Muscle layer of duodenum (tissue), 2 donors: ENCODE measurements around the gene TERF2IP.

Experiments used
- H3K27ac ChIP-seq: one replicate; pipeline ENCODE4 v1.7.0; 2013; ENCODE audit warnings: mild to moderate bottlenecking, low read length
- H3K27me3 ChIP-seq: one replicate; pipeline ENCODE4 v1.7.0; 2013; ENCODE audit warnings: low read depth, mild to moderate bottlenecking, control low read depth, low read length
- H3K36me3 ChIP-seq, 2 donors: one replicate each; pipeline ENCODE4 v1.7.0; 2013; ENCODE audit warnings: low read length in 2 of 2, control low read depth in 1 of 2, mild to moderate bottlenecking in 1 of 2; ENCODE audit not compliant: insufficient read depth in 2 of 2, control insufficient read depth in 1 of 2
- H3K4me1 ChIP-seq, 2 donors: one replicate each; pipeline ENCODE4 v1.7.0; 2013; ENCODE audit warnings: low read length in 2 of 2, mild to moderate bottlenecking in 2 of 2, control low read depth in 1 of 2, moderate library complexity in 1 of 2; ENCODE audit not compliant: insufficient read depth in 2 of 2, control insufficient read depth in 1 of 2
- H3K4me3 ChIP-seq, 2 donors: one replicate each; pipeline ENCODE4 v1.7.0; 2013; ENCODE audit warnings: low read length in 2 of 2, low read depth in 1 of 2, mild to moderate bottlenecking in 1 of 2
- H3K9me3 ChIP-seq, 2 donors: one replicate each; pipeline ENCODE4 v1.7.0; 2013; ENCODE audit warnings: low read length in 2 of 2, control low read depth in 1 of 2, mild to moderate bottlenecking in 1 of 2; ENCODE audit not compliant: control insufficient read depth in 1 of 2
- donor health status: healthy.

TERF2IP gene

DNA sequence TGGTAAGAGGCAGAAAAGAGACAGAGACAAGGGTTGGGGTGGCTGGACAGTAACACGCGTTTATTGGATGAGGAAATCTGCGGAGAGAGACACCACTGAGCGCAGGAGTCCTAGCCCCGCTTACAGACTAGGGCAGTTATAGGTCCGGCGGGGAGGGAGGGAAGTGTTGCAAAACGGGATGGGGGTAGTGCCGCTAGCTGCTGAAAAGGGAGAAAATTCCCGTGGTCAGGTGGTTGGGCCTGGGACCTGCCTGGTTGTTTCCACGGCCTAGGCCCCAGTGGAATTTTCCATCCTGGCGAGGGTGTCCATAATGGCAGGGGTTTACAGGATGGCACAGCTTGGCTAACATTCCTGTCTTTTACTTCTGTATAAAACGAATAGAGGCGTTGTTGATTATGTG is 34.7 kb downstream of the TERF2IP start:
- Histone ChIP-seq H3K4me3 (no peak overlapping the region), H3K27ac (no peak overlapping the region), H3K27me3 (no peaks in the 10 kb centered on the region), H3K36me3 (no peaks in the 10 kb centered on the region), H3K9me3 (no peaks in the 10 kb centered on the region), H3K4me1 (no peaks in the 10 kb centered on the region)

DNA sequence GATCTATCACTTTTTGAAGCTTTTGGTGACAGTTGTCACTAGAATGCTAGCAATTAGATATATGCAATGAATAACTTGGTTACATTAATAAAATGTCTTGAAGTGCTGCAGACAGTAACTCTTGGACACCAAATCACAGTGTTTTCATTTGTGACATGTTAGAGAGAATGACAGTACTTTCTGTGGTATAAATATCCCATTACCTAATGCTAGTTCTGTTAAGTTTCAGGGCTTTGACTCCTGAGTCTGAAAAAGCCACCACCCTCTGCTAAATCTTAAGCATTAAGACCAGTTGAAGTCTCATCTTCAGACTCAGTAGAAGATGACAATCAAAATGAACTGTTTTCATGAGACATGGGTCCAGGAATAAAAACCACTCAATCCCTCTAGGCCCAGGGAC is 39.8 kb downstream of the TERF2IP start:
- Histone ChIP-seq H3K4me3 (no peak overlapping the region), H3K4me1 (no peaks in the 10 kb centered on the region), H3K27ac (no peak overlapping the region), H3K36me3 (no peaks in the 10 kb centered on the region), H3K9me3 (no peaks in the 10 kb centered on the region), H3K27me3 (no peaks in the 10 kb centered on the region)

DNA sequence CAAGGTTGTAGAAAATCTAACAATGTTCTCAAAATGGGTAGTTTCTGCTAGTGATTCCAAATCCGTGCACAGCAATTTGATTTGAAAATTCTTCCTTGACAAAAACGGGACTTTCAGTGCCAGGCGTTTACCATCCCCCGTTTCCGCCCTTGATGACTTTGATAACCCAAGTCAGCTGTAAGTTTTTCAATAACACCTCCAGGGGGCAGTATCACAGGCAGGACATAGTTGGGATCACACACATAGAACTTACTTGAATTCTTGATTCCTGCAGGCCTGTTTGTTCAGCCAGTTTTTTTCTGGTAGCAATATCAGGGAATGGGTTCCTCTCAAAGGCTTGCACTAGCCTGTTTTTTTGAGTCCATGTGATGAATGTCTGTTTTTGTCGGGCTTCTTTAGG is 48.1 kb downstream of the TERF2IP start:
- H3K9me3 ChIP-seq, result no peaks in the 10 kb centered on the region
- no peaks in the 10 kb centered on the region for H3K4me1 ChIP-seq
- no peaks in the 10 kb centered on the region for H3K36me3 ChIP-seq
- no peak overlapping the region for H3K27ac ChIP-seq
- no peak overlapping the region for H3K4me3 ChIP-seq
- H3K27me3 ChIP-seq, result no peaks in the 10 kb centered on the region

GRCh38 chr16:75697571-75697970 is 50.0 kb downstream of the TERF2IP start:
- Histone ChIP-seq H3K4me1 (no peaks in the 10 kb centered on the region), H3K27ac (no peak overlapping the region), H3K9me3 (no peaks in the 10 kb centered on the region), H3K27me3 (no peaks in the 10 kb centered on the region), H3K4me3 (no peak overlapping the region), H3K36me3 (no peaks in the 10 kb centered on the region)

- H3K9me3 ChIP-seq, result no peaks in the 10 kb centered on the region
- H3K27ac ChIP-seq, result no peak within 1 kb of the TSS
- H3K36me3 ChIP-seq, result no peaks in the 10 kb centered on the region
- H3K4me1 ChIP-seq, result no peaks in the 10 kb centered on the region
- no peak within 1 kb of the TSS for H3K4me3 ChIP-seq
- H3K27me3 ChIP-seq, result no peaks in the 10 kb centered on the region
Measured at GRCh38 chr16:75701361-75701760, 53.8 kb downstream of the TERF2IP start, which contains the start of gene DUXB. Gene DUXB, minus strand, starts transcription at chr16:75701461. Its CDS starts 43 bp downstream, at chr16:75701418.

DNA sequence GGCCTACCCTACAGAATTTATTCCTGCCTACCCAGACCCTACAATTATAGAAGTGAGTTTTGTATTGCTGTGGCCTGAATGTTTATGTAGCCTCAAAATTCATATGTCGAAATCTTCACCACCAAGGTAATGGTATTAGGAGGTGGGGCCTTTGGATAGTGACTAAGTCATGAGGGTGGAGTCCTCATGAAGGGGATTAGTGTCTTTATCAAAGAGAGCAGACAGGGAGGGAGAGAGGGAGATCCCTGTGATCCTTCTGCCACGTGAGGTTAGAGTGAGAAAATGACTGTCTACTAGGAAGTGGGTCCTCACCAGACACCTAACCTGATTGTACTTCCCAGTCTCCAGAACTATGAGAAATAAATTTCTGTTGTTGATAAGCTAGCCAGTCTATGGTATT is 54.7 kb downstream of the TERF2IP start:
- H3K27ac ChIP-seq, result no peak overlapping the region
- H3K4me3 ChIP-seq, result no peak overlapping the region

DNA sequence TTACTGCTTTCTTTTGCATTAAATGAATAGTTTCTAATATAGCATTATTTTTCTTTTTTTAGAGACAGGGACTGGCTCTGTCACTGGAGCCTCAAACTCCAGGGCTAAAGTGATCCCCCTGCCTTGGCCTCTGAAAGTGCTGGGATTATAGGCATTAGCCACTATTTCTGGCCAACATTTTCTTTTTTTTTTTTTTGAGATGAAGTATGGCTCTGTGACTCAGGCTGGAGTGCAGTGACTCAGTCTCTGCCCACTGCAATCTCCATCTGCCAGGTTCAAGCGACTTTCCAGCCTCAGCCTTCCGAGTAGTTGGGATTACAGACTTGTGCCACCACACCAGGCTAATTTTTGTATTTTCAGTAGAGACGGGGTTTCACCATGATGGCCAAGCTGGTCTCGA is 55.7 kb downstream of the TERF2IP start:
- Histone ChIP-seq H3K9me3 (no peaks in the 10 kb centered on the region), H3K4me3 (no peak overlapping the region), H3K4me1 (no peaks in the 10 kb centered on the region), H3K27me3 (no peaks in the 10 kb centered on the region), H3K27ac (no peak overlapping the region), H3K36me3 (no peaks in the 10 kb centered on the region)

More for the DNA sequence above, 54.7 kb downstream of the TERF2IP start:
- H3K9me3 ChIP-seq, result no peaks in the 10 kb centered on the region
- H3K36me3 ChIP-seq, result no peaks in the 10 kb centered on the region
- H3K27me3 ChIP-seq, result no peaks in the 10 kb centered on the region
- H3K4me1 ChIP-seq, result no peaks in the 10 kb centered on the region
